GM18861 (cell line): Measurements from ENCODE around the gene TMC1.

Experiments
- ATAC-seq: cut with Tn5 transposase; IDR thresholded peaks from one replicate; pipeline ENCODE4 v1.9.1; 2021; ENCODE audit not compliant: unreplicated experiment

TMC1 gene

DNA sequence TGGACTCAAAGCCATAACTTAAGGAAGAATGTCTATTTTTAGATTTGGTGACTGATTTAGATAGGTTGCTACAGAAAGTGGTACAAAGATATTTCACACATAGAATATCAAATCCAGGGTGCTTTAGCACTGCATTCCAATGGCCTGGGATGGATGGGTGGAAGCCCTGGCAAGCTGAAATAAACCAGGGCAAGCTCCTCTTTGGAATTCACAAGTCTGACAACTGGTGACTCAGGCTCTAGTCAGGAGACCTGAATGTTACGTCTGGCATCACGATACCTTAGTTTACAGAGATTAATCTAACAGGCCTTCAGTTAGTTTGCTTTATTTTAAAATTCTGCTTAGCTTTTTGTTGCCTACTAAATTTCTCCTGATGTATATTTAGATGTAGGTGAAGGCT is 144.0 kb downstream of the TMC1 start:
- ATAC-seq: no peak

DNA sequence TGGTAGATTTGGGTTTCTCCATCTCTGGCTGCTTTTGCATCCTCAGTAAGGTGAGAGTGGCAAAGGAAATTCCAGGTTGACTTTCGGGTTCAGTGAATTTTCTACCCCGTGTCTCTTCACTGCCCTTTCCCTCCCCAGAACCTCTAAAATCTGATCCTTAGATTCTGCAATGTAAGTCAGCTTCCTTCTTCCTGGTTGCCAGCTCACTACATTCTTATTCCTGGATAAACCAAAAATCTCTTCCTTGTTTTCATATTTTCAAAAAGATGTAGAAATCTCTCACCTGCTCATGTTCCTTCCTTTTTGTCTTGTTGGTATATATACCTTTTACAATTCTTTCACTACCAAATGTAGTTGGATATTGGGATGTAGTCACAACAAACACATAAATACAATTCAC is 145.8 kb downstream of the TMC1 start:
- ATAC-seq: no peak

DNA sequence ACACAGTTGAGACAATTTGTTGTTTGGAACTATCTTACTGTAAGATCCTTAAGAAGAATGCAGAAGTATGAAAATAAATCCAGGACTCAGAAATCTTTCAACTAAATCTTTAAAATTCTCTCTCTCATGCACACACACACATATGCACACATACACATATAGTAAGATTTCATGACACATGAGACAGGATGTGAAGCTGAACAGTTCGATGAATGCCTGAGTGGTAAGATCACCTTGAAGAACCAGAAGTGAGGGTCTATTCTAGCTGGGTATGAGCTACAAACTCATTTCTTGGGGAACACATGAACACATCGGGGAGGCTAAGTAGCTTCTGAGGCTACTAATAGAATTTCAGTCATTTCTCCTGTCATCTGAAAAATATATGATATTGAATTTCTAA is 153.6 kb downstream of the TMC1 start:
- ATAC-seq: no peak

DNA sequence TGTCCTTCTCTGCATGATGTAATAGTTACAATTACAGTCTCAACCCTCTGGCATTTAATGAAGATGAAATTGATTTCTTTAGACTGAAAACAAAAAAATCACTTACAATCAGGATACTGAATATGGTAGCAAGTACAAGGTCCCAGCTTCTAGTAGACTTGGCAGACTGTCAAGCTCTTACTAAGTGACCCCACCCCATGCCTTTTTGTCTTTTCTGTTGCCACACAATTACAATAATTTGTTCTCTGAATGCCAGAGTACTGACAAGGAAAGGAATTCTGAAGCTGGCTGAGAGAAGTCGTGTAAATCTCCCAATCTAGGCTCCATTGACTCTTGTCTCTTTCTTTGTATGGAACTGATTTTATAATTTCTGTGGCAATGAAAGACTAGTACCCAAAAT is 154.2 kb downstream of the TMC1 start:
- no peak for ATAC-seq

DNA sequence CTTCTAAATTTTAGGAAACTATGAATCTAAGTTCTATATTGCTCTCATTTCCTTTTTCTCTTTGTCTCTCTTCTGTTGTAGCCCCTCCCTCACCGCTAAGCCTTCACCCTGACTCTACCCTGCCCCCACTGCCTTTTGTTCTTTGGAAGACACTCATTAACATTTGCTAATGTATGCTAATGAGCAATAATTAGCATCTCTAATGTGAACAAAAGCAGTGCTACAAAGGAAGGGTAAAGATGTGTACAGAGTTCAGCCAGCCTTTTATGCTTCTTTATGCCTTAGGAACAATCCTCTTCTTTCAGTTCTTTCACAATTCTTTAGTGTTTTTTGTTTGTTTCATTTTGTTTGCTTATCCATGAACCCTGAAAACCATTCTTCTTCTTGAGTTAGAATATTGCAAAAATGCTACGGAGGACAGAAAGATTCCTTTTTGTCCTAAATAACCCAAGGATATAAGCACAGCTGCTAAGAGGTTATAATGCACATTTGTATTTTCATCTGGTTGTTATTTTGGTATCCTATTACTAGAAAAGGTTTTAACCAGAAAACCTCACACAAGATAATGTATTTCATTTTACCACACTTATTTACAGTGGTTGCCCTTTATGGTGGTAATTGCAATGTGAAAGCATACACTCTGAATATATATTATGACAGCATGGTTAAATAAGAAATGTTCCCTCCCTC is 159.3 kb downstream of the TMC1 start:
- no peak for ATAC-seq

DNA sequence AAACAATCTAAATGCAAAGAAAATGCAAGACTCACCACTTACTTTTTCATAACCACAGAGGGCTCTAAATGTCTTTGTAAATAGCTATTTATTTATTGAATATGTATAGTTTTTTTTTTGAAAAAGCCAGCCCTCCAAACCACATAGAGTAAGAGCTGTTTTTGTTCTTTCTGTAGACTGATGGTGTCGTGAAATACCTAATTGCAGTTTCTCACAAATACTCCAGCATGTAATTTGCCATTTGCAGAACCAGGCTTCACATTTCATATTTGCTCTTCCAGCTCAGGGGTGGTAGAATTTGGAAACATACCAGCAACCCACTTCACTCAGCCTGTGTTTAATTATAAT is 159.8 kb downstream of the TMC1 start:
- ATAC-seq: no peak

DNA sequence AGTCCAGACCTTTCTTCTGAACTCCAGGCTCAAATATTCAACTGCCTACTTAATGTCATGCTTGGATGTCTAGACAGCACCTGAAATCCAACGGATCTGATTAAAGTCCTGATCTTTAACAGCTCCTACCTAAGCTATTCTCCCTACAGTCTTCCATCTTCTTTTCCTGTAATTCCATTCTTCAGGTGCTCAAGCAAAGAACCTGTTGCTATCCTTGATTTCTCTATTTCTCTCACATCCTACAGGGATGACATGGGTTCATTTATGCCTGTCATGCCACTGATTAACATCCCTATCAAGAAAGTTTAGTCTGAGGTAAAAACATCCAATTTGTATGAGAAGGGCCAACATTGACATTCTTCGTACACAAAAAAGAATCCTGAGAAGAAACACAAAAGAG is 163.2 kb downstream of the TMC1 start:
- ATAC-seq: no peak

DNA sequence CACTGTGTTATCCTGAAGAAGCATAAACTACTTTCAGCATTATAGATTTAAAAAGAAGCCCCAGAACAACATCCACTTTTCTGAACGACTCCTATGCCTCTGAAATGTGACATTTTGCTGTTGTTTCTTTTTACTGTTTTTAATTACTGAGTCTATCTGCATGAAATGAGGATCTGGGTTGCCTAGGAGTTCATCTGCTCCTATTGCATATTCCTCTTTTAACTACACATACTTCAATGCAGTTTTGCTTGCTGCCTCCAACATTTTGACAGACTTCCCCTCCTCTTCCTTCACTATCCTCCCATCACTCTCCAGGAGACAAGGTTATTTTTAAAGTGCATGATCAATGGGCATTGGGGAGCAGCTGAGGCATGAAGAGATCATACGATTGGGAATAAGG is 164.5 kb downstream of the TMC1 start:
- ATAC-seq: no peak

DNA sequence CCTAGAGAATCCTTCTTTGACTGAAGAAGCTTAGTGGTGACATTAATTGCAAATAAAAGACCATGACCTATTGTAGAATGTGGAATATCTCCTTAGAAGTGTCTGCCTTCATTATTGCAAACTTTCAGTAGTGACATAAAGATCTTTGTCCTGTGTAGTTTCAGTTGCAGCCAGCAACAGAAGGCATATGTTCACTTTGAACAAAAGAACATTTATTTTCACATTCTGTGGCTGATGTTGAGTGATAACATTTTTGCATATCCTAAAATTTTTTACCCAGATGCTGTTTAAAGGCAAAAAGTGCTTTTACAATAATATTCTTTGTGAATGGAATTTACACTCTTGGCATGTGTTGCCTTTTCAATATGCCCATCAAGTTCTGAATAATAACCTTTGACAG is 165.9 kb downstream of the TMC1 start:
- ATAC-seq: no peak

DNA sequence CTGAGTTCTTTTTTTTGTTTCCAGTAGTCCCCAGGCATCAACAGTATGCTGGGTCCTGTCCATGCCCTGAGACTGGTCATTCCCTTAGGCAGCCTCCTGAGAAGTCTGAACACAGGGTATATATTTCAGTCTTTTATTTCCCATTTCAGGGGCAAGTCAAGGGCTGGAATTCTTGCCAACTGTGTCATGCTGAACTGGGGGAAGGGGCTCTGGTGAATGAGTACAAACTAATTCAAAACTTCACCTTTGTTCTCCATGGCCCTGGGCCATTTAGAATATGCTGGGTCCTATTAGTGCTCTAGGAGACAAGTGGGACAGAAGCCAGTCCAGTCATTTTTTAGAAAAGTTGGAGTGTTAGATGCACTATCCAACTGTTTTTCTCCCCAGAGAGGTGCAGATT is 170.3 kb downstream of the TMC1 start:
- ATAC-seq: no peak

DNA sequence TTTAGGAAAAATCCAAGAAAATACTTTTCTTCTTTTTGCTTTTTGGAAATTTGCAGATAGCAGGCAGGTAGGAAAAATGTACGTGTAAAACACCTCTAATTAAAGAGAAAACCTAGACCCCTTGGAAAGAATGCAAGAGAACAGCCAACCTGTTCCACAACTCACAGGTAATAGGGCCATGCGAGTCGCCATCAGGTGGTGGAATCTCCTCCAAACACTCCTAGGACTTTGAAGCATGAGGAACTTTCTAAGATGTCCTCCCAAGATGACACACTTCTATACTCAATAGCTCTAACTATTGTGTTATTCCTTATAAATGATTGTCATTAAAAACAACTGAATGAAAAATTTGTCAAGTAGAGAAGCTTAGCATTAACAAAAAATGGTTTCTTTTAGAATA is 174.0 kb downstream of the TMC1 start:
- ATAC-seq: no peak

DNA sequence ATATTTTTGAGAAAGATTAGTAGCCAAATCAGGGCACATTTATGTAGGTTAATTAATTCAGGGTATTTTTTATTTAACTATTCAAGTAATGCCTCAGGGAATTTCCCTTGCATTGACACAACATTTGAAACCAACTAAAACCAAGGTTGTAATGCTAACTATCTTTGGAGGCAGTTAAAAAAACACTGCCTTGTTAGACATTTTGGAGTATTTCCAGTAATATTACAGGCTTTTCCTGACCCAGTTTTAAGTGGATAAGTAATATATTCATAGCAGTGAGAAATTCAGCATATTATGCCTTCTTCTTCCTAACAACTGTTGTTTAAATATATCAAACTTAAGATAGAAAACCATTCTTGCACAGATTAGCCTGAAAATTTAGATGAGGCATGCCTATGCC is 175.1 kb downstream of the TMC1 start:
- ATAC-seq: no peak

DNA sequence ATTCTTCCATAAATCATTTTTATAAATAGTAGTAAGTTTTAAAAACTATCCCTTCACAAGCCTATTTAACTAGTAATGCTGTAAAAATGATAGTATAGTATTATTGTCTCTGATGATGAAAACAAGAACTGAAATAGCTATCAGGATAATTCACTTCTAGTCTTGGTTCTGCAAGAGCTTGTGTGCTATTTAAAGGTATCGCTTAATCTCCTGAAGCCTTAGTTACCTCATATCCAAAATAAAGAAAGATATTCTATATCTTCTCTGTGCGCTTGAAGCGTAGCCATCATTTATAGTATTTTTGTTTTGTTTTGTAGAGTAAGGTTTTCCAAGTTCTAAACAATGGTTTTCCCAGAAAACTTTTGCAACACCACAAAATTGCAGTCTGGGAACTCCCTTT is 180.1 kb downstream of the TMC1 start:
- no peak for ATAC-seq

DNA sequence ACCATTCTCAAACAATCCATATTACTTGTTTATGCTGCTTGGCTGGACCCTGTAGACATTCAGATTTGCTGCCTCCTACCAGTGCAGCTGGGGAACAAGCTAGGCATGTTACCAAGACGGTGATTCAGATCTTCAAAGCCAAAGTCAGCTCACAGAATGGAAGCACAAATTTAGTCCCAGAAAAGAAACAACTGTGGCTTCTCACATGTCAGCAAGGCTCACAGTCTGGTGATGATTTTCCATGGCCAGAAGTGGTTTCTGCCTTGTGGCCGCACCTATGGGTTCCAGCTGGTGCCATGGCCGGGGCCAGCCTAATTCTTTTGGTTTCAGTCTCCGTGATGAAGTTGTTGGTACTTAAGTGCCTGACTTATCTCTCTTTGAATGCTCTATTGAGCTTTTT is 182.2 kb downstream of the TMC1 start:
- no peak for ATAC-seq

DNA sequence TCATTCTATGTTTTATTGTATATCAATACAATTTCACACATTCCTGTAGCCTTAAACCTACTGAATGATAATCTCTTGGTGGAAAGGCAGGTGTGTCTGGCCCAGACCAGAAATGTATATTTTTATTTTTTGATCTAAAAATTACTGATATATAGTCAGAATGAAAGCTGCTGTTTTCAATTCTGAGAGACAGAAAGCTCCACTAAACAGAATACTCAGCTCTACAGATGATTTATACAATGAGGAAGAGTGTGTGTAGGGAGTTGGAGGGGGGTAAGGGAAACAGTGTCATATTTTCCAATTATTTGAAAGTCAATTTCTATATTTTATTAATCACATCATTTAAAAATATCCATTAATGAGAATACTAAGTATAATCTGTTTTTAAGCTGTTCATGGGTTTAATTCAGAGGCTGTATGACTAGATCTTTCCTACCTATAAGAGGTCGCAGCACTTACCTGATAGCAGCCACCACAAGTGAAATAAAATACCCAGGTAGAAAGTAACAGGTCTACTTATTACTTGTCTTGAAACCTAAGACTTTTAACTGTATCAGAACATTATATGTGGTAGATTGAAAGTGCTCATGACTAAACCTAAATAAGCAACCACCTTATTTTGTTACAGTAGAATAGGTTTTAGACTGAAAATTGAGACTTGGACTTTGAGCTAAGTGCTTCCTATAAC is 183.4 kb downstream of the TMC1 start:
- no peak for ATAC-seq

DNA sequence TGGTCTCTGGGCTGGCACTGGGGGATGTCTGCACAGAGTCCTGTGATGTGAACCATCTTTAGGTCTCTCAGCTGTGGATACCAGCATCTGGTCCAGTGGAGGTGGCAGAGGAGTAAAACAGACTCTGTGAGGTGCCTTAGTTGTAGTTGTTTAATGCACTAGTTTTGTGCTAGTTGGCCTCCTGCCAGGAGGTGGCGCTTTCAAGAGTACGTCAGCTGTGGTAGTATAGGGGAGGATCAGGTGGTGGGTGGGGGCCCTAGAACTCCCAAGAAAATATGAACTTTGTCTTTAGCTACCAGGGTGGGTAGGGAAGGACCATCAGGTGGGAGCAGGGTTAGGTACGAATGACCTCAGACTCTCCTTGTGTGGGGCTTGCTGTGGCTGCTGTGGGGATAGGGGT is 197.1 kb downstream of the TMC1 start:
- ATAC-seq: no peak

DNA sequence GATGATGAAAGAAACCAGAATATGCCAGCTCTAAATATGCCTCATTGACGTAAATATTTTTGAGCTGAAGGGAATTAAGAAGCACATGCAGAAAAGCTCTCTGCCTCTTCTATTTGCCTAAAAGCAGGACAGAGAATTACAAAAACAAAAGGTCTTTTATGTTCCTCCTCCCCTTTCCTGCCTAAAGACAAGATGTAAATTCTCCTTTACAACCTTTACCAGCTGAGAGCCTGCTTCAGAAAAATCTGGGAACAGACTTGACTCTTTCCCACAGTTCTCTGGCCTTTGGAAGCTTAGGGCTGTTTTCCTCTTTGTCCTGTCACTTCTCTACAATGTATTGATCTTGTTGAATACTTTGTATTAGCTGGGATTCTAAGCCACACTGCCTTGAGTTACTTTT is 199.7 kb downstream of the TMC1 start:
- ATAC-seq: no peak

DNA sequence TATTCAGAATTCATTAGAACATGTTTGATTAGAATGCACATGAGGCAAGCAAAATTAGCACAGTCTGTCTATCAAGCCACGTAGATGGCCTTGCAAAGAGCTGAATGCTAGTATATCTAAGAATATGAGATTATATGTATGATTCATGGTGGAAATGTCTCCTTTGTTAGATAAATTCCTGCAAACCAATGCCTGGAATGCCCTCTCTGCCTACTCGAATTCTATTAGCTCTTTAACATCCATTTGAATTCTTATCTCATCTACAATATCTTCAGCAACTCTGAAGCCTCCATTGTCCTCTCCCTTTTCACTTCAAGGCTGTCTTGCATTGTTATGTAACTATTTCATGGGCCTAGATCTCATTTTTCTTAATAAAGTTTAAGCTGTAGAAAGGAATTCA is 205.5 kb downstream of the TMC1 start:
- no peak for ATAC-seq

DNA sequence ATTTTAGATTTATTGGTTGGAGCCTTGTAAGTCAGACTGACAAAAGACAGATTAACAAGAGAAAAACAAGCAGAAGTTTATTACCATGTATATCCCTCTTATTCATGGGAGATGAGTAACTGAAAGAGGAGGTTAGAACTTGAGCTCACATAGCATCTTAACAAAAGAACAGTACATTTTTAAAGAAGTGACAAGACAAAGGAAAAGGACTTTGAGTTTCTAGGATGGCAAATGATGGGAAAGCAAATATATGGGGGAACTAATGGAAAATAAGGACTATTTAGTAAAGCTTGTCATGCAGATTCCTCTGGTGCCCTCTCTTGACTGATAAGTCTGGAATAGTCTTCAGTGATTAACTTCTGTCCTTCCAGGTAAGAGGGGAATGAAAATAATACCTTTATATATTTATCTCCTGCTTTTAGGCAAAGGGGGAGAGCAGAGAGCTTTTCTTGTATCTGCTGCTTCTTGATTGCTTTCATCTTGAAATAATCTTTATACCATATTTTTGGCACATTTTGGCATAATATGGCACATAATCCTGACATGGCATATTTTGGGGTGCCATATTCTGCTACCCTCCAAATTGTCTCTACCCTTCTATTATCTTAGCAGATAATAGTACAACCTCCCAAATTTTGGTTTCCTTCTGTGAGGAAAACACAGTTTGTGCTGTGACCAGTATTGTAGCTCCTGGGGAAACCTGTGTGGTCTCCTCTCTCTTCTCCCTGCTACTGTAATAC is 206.8 kb downstream of the TMC1 start:
- no peak for ATAC-seq

DNA sequence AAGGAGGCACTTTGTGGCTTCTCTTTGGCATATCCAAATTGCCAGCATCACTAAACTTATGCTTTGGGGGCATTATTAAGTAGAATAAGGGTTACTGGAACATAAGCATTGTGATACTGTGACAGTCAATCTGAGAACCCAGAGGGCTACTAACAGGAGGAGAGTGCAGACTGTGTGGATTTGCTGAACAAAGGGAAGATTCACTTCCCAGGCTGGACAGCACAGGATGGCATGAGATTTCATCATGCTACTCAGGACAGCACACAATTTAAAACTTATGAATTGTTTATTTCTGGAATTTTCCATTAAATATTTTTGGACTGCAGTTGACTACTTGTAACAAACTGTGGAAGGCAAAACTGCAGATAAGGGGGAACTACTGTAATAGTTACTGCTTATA is 212.5 kb downstream of the TMC1 start:
- no peak for ATAC-seq

DNA sequence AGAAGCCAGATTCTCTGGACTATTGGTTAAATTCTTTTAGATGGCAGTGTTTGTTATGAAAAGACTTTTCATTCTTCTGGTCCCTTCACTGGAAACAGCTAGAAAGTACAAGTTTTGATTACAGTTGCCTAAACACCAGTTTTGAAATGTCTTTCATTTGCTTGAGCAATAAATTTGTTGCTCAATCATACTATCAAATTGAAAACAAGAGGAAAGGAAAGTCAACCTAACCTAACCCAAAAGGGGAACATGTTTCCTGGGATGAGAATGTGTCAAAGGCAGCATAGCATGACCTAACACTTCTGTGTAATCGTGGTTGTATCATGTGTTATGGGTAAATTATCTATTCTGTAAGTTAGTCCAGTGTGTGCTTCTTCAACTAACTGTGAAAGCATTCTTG is 213.2 kb downstream of the TMC1 start:
- no peak for ATAC-seq

DNA sequence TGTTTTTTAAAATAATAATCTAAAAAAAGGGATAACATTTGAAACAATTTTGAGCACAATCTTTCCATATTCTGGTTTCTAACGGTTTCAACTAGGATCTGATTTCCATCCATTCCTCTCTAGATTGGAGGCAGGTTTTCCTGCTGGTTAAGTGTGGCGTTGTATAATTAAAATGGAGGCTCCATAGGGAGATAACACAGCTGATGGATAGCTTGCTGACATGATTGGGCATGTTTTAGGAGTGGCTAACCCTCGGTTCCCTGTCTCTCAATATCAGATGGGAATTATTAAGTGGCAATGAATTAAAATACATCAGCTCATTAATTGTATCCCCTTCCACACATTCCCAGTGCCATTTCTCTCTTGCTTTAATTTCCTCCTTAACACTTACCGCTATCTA is 222.4 kb downstream of the TMC1 start:
- no peak for ATAC-seq

DNA sequence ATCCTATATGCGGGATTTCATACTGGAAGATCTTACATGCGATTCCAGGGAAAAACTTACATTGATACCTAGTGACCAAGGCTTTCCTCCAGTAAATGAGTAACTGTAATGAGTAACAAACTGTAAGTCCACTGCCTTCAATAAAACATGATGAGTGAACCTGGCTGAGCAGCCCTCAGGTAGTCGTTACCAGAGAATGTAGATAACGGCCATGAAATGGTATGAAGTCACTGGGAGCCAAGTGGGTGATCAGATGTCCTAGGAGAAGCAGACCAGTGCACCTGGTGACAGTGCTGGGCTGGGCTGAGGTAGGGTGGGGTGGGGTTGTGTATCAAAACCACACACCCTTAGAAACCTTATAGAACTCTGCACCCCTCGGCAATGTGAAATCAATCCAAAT is 227.9 kb downstream of the TMC1 start:
- no peak for ATAC-seq
